Heart left ventricle (tissue), 16 donors: ENCODE measurements around the gene ALKBH6. TPM values are rescaled to one million over a fixed set of nuclear protein-coding genes. Genes with fewer than 3 reads are reported as not detected.

Source experiments
- ATAC-seq, 4 donors: fragments of 200-7000 bp; cut with Tn5 transposase; one replicate each; pipeline ENCODE4 v1.9.1; 2020 to 2022; ENCODE audit warnings: moderate library complexity in 4 of 4, mild to moderate bottlenecking in 3 of 4, moderate number of reproducible peaks in 1 of 4
- DNase-seq, 5 donors: peaks; one replicate each; pipeline ENCODE4 v3.0.0-alpha.2; 2020
- H3K27ac ChIP-seq, 12 donors: fragments of 200-600 bp; sonication (generic) in 4 of 12; one replicate each; pipeline versions ENCODE4 v1.5.0 to v1.8.0; 2016 to 2022; ENCODE audit warnings: mild to moderate bottlenecking in 2 of 12
- H3K27me3 ChIP-seq, 9 donors: fragments of 200-600 bp; sonication (generic) in 2 of 9; one replicate each; pipeline versions ENCODE4 v1.5.1 to v1.8.0; 2016 to 2022; ENCODE audit warnings: mild to moderate bottlenecking in 3 of 9
- H3K36me3 ChIP-seq, 9 donors: fragments of 200-600 bp; sonication (generic) in 2 of 9; one replicate each; pipeline versions ENCODE4 v1.5.0 to v1.8.0; 2018 to 2022; ENCODE audit warnings: mild to moderate bottlenecking in 2 of 9
- H3K4me1 ChIP-seq, 12 donors: fragments of 200-600 bp; sonication (generic) in 4 of 12; one replicate each; pipeline versions ENCODE4 v1.5.0 to v1.8.0; 2016 to 2022; ENCODE audit warnings: mild to moderate bottlenecking in 3 of 12
- H3K4me3 ChIP-seq, 12 donors: fragments of 200-600 bp; sonication (generic) in 4 of 12; one replicate each; pipeline versions ENCODE4 v1.5.0 to v1.8.0; 2017 to 2022; ENCODE audit warnings: mild to moderate bottlenecking in 9 of 12, moderate library complexity in 4 of 12
- H3K9me3 ChIP-seq, 12 donors: fragments of 200-600 bp; sonication (generic) in 4 of 12; one replicate each; pipeline versions ENCODE4 v1.5.0 to v1.8.0; 2016 to 2022; ENCODE audit warnings: mild to moderate bottlenecking in 1 of 12
- POLR2A ChIP-seq, 2 donors: fragments of 450-650 bp; IDR thresholded peaks; one replicate each; pipeline ENCODE4 v1.6.1; 2017; ENCODE audit warnings: antibody characterized with exemption in 2 of 2, mild to moderate bottlenecking in 2 of 2, moderate library complexity in 2 of 2
- WGBS, 4 donors: extraction: QIAGEN DNeasy Blood & Tissue Kit in 2 of 4; methylation state at CpG; one replicate each; pipeline versions ENCODE4 v1.1.5 to v1.1.7; 2013 to 2018; 5-methylcytosine and 5-hydroxymethylcytosine counted together
- intact Hi-C, 10 donors: fragments of 100-400 bp; cut with DNase I; formaldehyde crosslinking; loops; one replicate each; pipeline versions ENCODE4 v1.11.1 to v1.14.2; 2022
- polyA plus RNA-seq, 2 donors: library from polyadenylated mRNA; stranded (reverse); fragments of 200-250 nt; gene quantifications; one replicate each; pipeline ENCODE4 v1.2.3, GENCODE V29; 2013
- total RNA-seq, 9 donors: library from RNA; depleted of rRNA in 2 of 9; stranded (reverse); fragments of >200 nt in 2 of 9; fragmentation: NEBNext Ultra II Directional in 3 of 9; extraction: Animal tissue kit (Norgen Biotek cat#: 25700) in 3 of 9; gene quantifications; one replicate each; pipeline versions ENCODE4 v1.1.0 to v1.2.4, GENCODE V29; 2016 to 2023
- TF ChIP-seq, protein P1 (sequence below), 12 donors: fragments of 200-600 bp; sonication (generic) in 4 of 12; IDR thresholded peaks; one replicate each; pipeline versions ENCODE4 v1.5.0 to v1.8.0; 2018 to 2022; ENCODE audit warnings: antibody characterized with exemption in 12 of 12, mild to moderate bottlenecking in 5 of 12
- donor health status: ischemic (EF 13 %, LVEDD 7.1; RV severe dilation, severe dysfunction).
- donor health status: healthy with polysubstance abuse.
- donor health status: DM: no; HTN: yes; CAD: no.
- donor health status: DM: no; HTN: no; CAD: no.
- donor health status: ischemic (EF 25% LVEDD 6.9; RV normal size, moderate dysfunction).
- donor health status: ischemic (EF 25% LVEDD 5.7; RV mildly dilated, moderate dysfunction).
- donor health status: healthy.
- donor health status: DM: yes; HTN: yes; CAD: no.
- donor health status: ischemic (EF 35%, LVEDD 5.7; RV mildly dilated, moderate dysfunction).
- donor health status: nonischemic (EF 11% LVEDD 7.7; RV severe dilation, severe dysfunction).
- donor health status: DM: yes; HTN: yes; CAD: no.
- donor health status: PGD.
- donor health status: ischemic (EF 29% LVEDD 5.4; RV normal size, mild dysfunction).
- donor health status: nonischemic (EF 23%, LVEDD 6.1; RV moderate dilation, normal function).

ALKBH6 gene
- total and polyA plus RNA-seq, 11 donors: 7.3 to 22.5 (median 13.0) TPM

DNA sequence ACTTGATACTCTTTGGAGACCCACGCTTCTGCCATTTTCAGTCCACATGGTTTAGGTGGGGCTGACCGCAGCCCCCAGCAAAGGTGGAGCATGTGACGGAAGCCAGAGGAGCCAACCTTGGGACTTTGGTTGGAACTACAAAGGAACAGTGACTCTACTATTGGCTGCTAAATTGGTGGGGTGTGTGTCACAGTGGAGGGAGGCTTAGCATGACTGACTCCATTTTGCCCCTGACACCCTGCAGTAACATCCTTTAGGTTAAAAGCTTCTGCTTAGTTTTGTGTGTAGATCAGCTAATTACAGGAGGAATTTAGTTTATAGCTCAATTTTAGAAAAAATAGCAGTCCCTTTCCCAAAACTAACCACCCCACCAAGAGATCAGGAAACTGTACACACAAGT, 12.4 kb downstream of the ALKBH6 start:
- TF ChIP-seq POLR2A (IDR thresholded peaks at IDR 0.05): no peak
- TF ChIP-seq, protein P1, sequence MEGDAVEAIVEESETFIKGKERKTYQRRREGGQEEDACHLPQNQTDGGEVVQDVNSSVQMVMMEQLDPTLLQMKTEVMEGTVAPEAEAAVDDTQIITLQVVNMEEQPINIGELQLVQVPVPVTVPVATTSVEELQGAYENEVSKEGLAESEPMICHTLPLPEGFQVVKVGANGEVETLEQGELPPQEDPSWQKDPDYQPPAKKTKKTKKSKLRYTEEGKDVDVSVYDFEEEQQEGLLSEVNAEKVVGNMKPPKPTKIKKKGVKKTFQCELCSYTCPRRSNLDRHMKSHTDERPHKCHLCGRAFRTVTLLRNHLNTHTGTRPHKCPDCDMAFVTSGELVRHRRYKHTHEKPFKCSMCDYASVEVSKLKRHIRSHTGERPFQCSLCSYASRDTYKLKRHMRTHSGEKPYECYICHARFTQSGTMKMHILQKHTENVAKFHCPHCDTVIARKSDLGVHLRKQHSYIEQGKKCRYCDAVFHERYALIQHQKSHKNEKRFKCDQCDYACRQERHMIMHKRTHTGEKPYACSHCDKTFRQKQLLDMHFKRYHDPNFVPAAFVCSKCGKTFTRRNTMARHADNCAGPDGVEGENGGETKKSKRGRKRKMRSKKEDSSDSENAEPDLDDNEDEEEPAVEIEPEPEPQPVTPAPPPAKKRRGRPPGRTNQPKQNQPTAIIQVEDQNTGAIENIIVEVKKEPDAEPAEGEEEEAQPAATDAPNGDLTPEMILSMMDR (IDR thresholded peaks at IDR 0.05): no peak
- DNase-seq: no peak

DNA sequence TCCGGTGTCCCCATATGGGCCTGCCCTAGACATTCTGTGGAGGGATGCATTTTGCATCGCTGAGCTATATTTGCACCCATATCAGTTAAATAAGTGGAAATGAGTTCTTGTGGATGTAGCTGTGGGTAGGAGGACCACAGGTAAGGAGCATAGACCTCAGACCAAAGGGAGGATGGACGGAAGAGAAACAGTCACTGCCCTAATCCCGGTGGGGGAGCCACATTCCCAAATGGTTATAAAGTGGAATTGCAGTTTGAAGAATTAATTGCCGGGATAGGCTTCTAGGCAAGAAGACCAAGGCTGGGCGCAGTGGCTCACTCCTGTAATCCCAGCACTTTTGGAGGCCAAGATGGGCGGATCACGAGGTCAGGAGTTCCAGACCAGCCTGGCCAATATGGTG, 17.2 kb downstream of the ALKBH6 start:
- intact Hi-C loops: loop anchor here in 5 of 10 donors (5.0 to 10.0 kb wide), 4 partner anchors 56 to 171 kb away; partner anchors contain the start of genes OVOL3 (in 3 of the 5), POLR2I (in 3 of the 5), THAP8 (in 2 of the 5) and WDR62 (in 2 of the 5)

More for the DNA sequence above, 12.4 kb downstream of the ALKBH6 start:
- peaks cover 0 to 31% (median 12%) of the 10 kb centered on the region in 9 donors for H3K36me3 ChIP-seq
- H3K4me3 ChIP-seq: no peak overlapping the region
- WGBS, 4 donors: 98 to 100% (median 99%) methylated on average over 3 of the region's 3 CpGs
- intact Hi-C loops: no loop called here
- H3K27ac ChIP-seq: no peak overlapping the region
- peaks cover 0 to 24% (median 6%) of the 10 kb centered on the region in 12 donors for H3K4me1 ChIP-seq
- H3K9me3 ChIP-seq: no peaks in the 10 kb centered on the region
- ATAC-seq: no peak
- no peaks in the 10 kb centered on the region for H3K27me3 ChIP-seq

DNA sequence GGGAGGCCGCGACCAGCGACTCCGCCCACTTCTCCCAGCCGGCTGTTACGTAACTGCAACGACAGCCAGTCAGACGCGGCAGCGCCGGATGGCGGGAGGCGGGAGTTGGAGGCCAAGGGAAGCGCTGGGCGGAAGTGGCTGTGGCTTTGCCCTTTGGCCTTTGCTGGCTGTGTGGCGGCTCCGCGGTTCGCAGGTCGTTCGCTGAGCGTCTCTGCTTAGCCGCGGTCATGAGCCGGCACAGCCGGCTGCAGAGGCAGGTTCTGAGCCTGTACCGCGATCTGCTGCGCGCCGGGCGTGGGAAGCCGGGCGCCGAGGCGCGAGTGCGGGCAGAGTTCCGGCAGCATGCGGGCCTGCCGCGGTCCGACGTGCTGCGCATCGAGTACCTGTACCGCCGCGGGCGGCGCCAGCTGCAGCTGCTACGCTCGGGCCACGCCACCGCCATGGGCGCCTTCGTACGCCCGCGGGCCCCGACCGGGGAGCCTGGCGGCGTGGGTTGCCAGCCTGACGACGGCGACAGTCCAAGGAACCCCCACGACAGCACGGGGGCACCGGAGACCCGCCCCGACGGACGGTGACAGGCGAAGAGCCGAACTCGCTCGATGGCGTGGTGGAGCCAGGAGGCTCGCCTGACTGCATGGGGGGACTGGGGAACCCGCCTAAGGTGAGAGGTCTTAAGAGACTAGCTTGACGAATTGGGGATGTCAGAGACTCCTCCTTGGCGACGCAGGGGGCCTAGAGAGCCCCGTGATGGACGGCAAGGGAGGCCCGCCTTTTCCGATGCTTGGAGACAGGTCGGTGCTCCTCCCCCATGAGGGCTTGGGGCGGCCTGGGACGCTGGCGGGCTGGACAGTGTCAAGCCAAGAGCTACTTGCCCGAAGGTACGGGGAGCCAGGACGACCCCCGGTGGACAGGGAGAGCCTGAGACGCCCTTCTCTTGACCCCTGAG, 18.7 kb downstream of the ALKBH6 start, which contains the start of gene SDHAF1:
TSS of gene SDHAF1 (plus strand) at position 141 of the 946 bp plus-strand sequence. CDS start at position 228, 87 bp downstream.
- WGBS, 4 donors: 0 to 1% (median 1%) methylated on average over 34 to 97 of the region's 97 CpGs
- Histone ChIP-seq H3K27me3 (no peaks in the 10 kb centered on the region), H3K9me3 (no peaks in the 10 kb centered on the region), H3K4me3 (peak within 1 kb of the TSS; percentile 67 to 99 (median 90)), H3K36me3 (peaks cover 0 to 21% (median 8%) of the 10 kb centered on the region in 9 donors), H3K27ac (peak within 1 kb of the TSS in 11 of 12 donors; percentile 68 to 88 (median 83)), H3K4me1 (peaks cover 4 to 43% (median 25%) of the 10 kb centered on the region in 12 donors)
- TF ChIP-seq, protein P1 (IDR thresholded peaks at IDR 0.05): peak in 1 of 12 donors; percentile 11
- TF ChIP-seq POLR2A (IDR thresholded peaks at IDR 0.05): peak in 1 of 2 donors; percentile 49
- DNase-seq (peak; percentile 97 to 98 (median 98)), ATAC-seq (peak; percentile 95 to 98 (median 96))
- intact Hi-C loops: loop anchor here in 6 of 10 donors (1.0 to 10.0 kb wide), 6 partner anchors 19 to 172 kb away; partner anchors contain the start of genes OVOL3 (in 3 of the 6), POLR2I (in 3 of the 6), THAP8 (in 3 of the 6) and WDR62 (in 3 of the 6)

More for the DNA sequence above, 17.2 kb downstream of the ALKBH6 start:
- Histone ChIP-seq H3K9me3 (no peaks in the 10 kb centered on the region), H3K4me1 (peaks cover 4 to 43% (median 25%) of the 10 kb centered on the region in 12 donors), H3K36me3 (peaks cover 0 to 26% (median 12%) of the 10 kb centered on the region in 9 donors), H3K4me3 (peak overlapping the region in 5 of 12 donors; percentile 67 to 92 (median 83)), H3K27ac (peak overlapping the region in 1 of 12 donors; percentile 88), H3K27me3 (no peaks in the 10 kb centered on the region)
- ATAC-seq (no peak), DNase-seq (no peak)
- no peak for TF ChIP-seq POLR2A (IDR thresholded peaks at IDR 0.05)
- 90 to 95% (median 93%) methylated on average over 8 of the region's 8 CpGs for WGBS, 4 donors

DNA sequence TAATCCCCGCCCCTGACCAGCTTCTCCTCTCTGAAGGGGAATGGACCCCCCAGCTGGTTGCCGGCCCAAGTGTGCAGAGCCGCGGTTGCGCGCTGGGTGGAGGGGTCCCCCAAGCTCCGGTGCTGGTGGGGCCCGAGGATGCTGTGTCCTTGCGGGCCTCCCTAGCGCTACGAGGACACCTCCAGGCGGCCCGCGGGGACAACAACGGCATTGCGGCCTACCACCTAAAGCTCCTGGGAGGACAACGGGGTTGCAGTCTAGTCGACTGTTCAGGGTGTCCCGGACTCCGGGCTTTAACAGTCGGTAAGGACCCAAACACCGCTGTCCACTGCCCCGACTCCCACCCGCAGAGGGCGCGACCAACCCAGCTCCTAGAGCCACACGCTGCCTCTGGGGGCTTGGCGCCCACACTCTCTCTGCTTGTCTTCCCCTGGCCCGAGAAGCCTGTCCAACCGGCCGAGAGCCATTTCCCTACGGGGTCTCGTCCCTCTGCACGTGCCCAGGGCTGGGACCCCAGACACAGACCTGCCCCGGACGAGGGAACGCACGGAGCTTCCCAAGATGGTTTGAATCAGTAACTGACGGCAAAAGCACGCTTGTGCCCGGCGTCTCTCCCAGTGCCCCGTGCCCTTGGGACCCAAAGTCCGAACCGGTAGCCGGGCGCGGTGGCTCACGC, 20.0 kb downstream of the ALKBH6 start:
- TF ChIP-seq, protein P1 (IDR thresholded peaks at IDR 0.05): peak in 3 of 12 donors; percentile 9 to 34 (median 23)
- no peak for TF ChIP-seq POLR2A (IDR thresholded peaks at IDR 0.05)
- ATAC-seq (peak in 3 of 4 donors; percentile 7 to 34 (median 25)), DNase-seq (peak in 2 of 5 donors; percentile 42 to 67)
- intact Hi-C loops: loop anchor here in 2 of 10 donors (5.0 to 10.0 kb wide), 2 partner anchors 118 to 121 kb away; partner anchors contain the start of genes OVOL3 (in 2 of the 2), POLR2I (in 2 of the 2) and TBCB (in 1 of the 2)
- Histone ChIP-seq H3K9me3 (peaks cover 0 to 2% (median 0%) of the 10 kb centered on the region in 12 donors), H3K36me3 (peaks cover 0 to 18% (median 7%) of the 10 kb centered on the region in 9 donors), H3K4me3 (peak overlapping the region; percentile 67 to 99 (median 90)), H3K27me3 (peaks cover 0 to under 1% (median 0%) of the 10 kb centered on the region in 9 donors), H3K4me1 (peaks cover 4 to 35% (median 21%) of the 10 kb centered on the region in 12 donors), H3K27ac (peak overlapping the region in 8 of 12 donors; percentile 77 to 88 (median 86))
- WGBS, 4 donors: 34 to 37% (median 36%) methylated on average over 37 to 49 of the region's 49 CpGs
